PC-9 (cell line): ENCODE measurements around the gene UTP20. TPM values are rescaled to one million over a fixed set of nuclear protein-coding genes. Genes with fewer than 3 reads are reported as not detected.

Experiments used
- BruUV-seq: library from RNA; stranded (reverse); fragments of 400-500 nt; replicated peaks from 2 replicates; lab custom pipeline; 2021; lab: Mats Ljungman, UMichigan
- CTCF ChIA-PET: fragments of 300-600 bp; sonication (Branson Sonifier 250); formaldehyde crosslinking; loops from one replicate; lab custom pipeline; 2022; ENCODE audit warnings: antibody characterized with exemption; lab: Charles Lee
- POLR2A ChIA-PET: fragments of 300-600 bp; sonication (Branson Sonifier 250); formaldehyde crosslinking; loops from one replicate; lab custom pipeline; 2022; ENCODE audit warnings: antibody characterized with exemption; ENCODE audit not compliant: unreplicated experiment; lab: Charles Lee
- DNase-seq, 2 experiments: peaks; one replicate each; pipeline versions ENCODE4 v3.0.0 to v3.0.0-alpha.2; 2015 to 2022; ENCODE audit warnings: mixed read lengths in 1 of 2
- H2AFZ ChIP-seq: fragments of 200-600 bp; sonication (generic); 2 replicates; pipeline ENCODE4 v1.8.1; 2017; ENCODE audit warnings: antibody characterized with exemption
- H3F3A ChIP-seq: fragments of 200-600 bp; sonication (generic); 2 replicates; pipeline ENCODE4 v1.8.1; 2017; ENCODE audit warnings: antibody characterized with exemption, mild to moderate bottlenecking, low read depth; ENCODE audit not compliant: insufficient read depth
- H3K27ac ChIP-seq: fragments of 200-600 bp; sonication (generic); 2 replicates; pipeline ENCODE4 v1.6.1; 2016; ENCODE audit warnings: mixed run types
- H3K27me3 ChIP-seq: fragments of 200-600 bp; sonication (generic); 2 replicates; pipeline ENCODE4 v1.6.1; 2016; ENCODE audit warnings: low read depth, mixed run types; ENCODE audit not compliant: insufficient read depth
- H3K36me3 ChIP-seq: fragments of 200-600 bp; sonication (generic); 2 replicates; pipeline ENCODE4 v1.6.1; 2016; ENCODE audit warnings: low read depth, mixed run types
- H3K4me1 ChIP-seq: fragments of 200-600 bp; sonication (generic); replicated peaks from 2 replicates; pipeline ENCODE4 v1.6.1; 2016; ENCODE audit warnings: mixed run types; ENCODE audit not compliant: insufficient read depth
- H3K4me2 ChIP-seq: fragments of 200-600 bp; sonication (generic); 2 replicates; pipeline ENCODE4 v1.6.1; 2017; ENCODE audit warnings: mixed run types
- H3K4me3 ChIP-seq: fragments of 200-600 bp; sonication (generic); 2 replicates; pipeline ENCODE4 v1.6.1; 2016; ENCODE audit warnings: mixed run types
- H3K79me2 ChIP-seq: fragments of 200-600 bp; sonication (generic); 2 replicates; pipeline ENCODE4 v1.6.1; 2017; ENCODE audit warnings: low read depth, mixed run types
- H3K9me2 ChIP-seq: fragments of 200-600 bp; sonication (generic); 2 replicates; pipeline ENCODE4 v1.8.1; 2017; ENCODE audit warnings: mild to moderate bottlenecking; ENCODE audit not compliant: insufficient read depth
- H3K9me3 ChIP-seq: fragments of 200-600 bp; sonication (generic); 2 replicates; pipeline ENCODE4 v1.8.1; 2016; ENCODE audit warnings: low read depth; ENCODE audit not compliant: insufficient read depth
- H4K20me1 ChIP-seq: fragments of 200-600 bp; sonication (generic); 2 replicates; pipeline ENCODE4 v1.8.1; 2017; ENCODE audit not compliant: insufficient read depth
- CTCF ChIP-seq: fragments of 200-600 bp; sonication (generic); conservative IDR thresholded peaks from 2 replicates; pipeline ENCODE4 v1.6.1; 2017; ENCODE audit warnings: mixed run types, antibody characterized with exemption, mild to moderate bottlenecking, moderate library complexity
- EZH2 ChIP-seq: fragments of 200-600 bp; sonication (generic); IDR thresholded peaks from 2 replicates; pipeline ENCODE4 v1.8.0; 2017; ENCODE audit warnings: antibody characterized with exemption, low read depth
- intact Hi-C: fragments of 100-400 bp; cut with micrococcal nuclease; formaldehyde crosslinking; loops from one replicate; pipeline ENCODE4 v1.10.0; 2022; ENCODE audit not compliant: unreplicated experiment
- total RNA-seq: library from RNA; stranded (reverse); gene quantifications from 2 replicates; pipeline ENCODE4 v1.2.3, GENCODE V29; 2021

Gene UTP20
- total RNA-seq, 1 experiment from 2014 or later: 14.1 TPM

- H3K27me3 ChIP-seq: no peaks in the 10 kb centered on the region
- TF ChIP-seq CTCF (no peak), EZH2 (no peak)
- no peak overlapping the region for H2AFZ ChIP-seq
- no peaks in the 10 kb centered on the region for H4K20me1 ChIP-seq
- peaks cover 12% of the 10 kb centered on the region; the same call in 1 of the 2 replicates for H3K36me3 ChIP-seq
- ChIA-PET POLR2A (no interaction called here), CTCF (no interaction called here)
- H3K9me2 ChIP-seq: no peaks in the 10 kb centered on the region
- no peak overlapping the region for H3K27ac ChIP-seq
- DNase-seq: no peak
- H3K4me2 ChIP-seq: no peak overlapping the region
- intact Hi-C loops: no loop called here
- H3F3A ChIP-seq: no peaks in the 10 kb centered on the region
- H3K4me3 ChIP-seq: no peak overlapping the region
- BruUV-seq: no TSS peak
- no peaks in the 10 kb centered on the region for H3K4me1 ChIP-seq
- no peaks in the 10 kb centered on the region for H3K9me3 ChIP-seq
- H3K79me2 ChIP-seq: no peaks in the 10 kb centered on the region
Measured at GRCh38 chr12:101361455-101361854, 81.5 kb downstream of the UTP20 start.

- Histone ChIP-seq H3K79me2 (no peaks in the 10 kb centered on the region), H4K20me1 (no peaks in the 10 kb centered on the region), H2AFZ (no peak overlapping the region), H3F3A (no peaks in the 10 kb centered on the region), H3K27me3 (no peaks in the 10 kb centered on the region), H3K9me2 (no peaks in the 10 kb centered on the region), H3K36me3 (peaks cover 10% of the 10 kb centered on the region), H3K27ac (no peak overlapping the region), H3K9me3 (no peaks in the 10 kb centered on the region), H3K4me1 (no peaks in the 10 kb centered on the region), H3K4me2 (no peak overlapping the region), H3K4me3 (no peak overlapping the region)
- no peak for DNase-seq
- ChIA-PET CTCF (no interaction called here), POLR2A (no interaction called here)
- BruUV-seq: no TSS peak
- no peak for TF ChIP-seq EZH2
- TF ChIP-seq CTCF: no peak
- intact Hi-C loops: no loop called here
Measured at GRCh38 chr12:101368016-101368415, 88.1 kb downstream of the UTP20 start.

GRCh38 chr12:101372431-101372830 is 92.5 kb downstream of the UTP20 start:
- Histone ChIP-seq H3K36me3 (peaks cover 12% of the 10 kb centered on the region), H3K4me2 (no peak overlapping the region), H4K20me1 (no peaks in the 10 kb centered on the region), H3K79me2 (no peaks in the 10 kb centered on the region), H3K27me3 (no peaks in the 10 kb centered on the region), H2AFZ (no peak overlapping the region), H3K9me3 (no peaks in the 10 kb centered on the region), H3K4me1 (no peaks in the 10 kb centered on the region), H3K27ac (no peak overlapping the region), H3K4me3 (no peak overlapping the region), H3K9me2 (no peaks in the 10 kb centered on the region), H3F3A (no peaks in the 10 kb centered on the region)
- ChIA-PET POLR2A (no interaction called here), CTCF (no interaction called here)
- intact Hi-C loops: no loop called here
- DNase-seq: no peak
- TF ChIP-seq EZH2 (no peak), CTCF (no peak)
- BruUV-seq: no TSS peak
